Ishikawa (cell line): Measurements from ENCODE around the gene RAB34.

Experiments used
- CEBPB ChIP-seq: IDR thresholded peaks from 2 replicates; pipeline ENCODE4 v1.6.1; 2012
- CREB1 ChIP-seq: IDR thresholded peaks from 2 replicates; pipeline ENCODE4 v1.6.1; 2012; ENCODE audit warnings: low read depth
- EGR1 ChIP-seq: IDR thresholded peaks from 2 replicates; pipeline ENCODE4 v1.6.1; 2012
- EP300 ChIP-seq: IDR thresholded peaks from 2 replicates; pipeline ENCODE4 v1.6.1; 2012; ENCODE audit warnings: borderline replicate concordance
- FOXM1 ChIP-seq: IDR thresholded peaks from 2 replicates; pipeline ENCODE4 v1.6.1; 2012; ENCODE audit warnings: low read depth, borderline replicate concordance
- MAX ChIP-seq: IDR thresholded peaks from 2 replicates; pipeline ENCODE4 v1.6.1; 2012
- NFIC ChIP-seq: IDR thresholded peaks from 2 replicates; pipeline ENCODE4 v1.6.1; 2012
- RAD21 ChIP-seq: IDR thresholded peaks from 2 replicates; pipeline ENCODE4 v1.6.1; 2012; ENCODE audit warnings: low read depth
- REST ChIP-seq: IDR thresholded peaks from 2 replicates; pipeline ENCODE4 v1.6.1; 2012; ENCODE audit warnings: low read depth, mild to moderate bottlenecking
- TAF1 ChIP-seq: IDR thresholded peaks from 2 replicates; pipeline ENCODE4 v1.6.1; 2012; ENCODE audit warnings: low read depth, mild to moderate bottlenecking
- TCF12 ChIP-seq: IDR thresholded peaks from 2 replicates; pipeline ENCODE4 v1.6.1; 2012; ENCODE audit warnings: low read depth
- TEAD4 ChIP-seq: IDR thresholded peaks from 2 replicates; pipeline ENCODE4 v1.6.1; 2012
- USF1 ChIP-seq: IDR thresholded peaks from 2 replicates; pipeline ENCODE4 v1.6.1; 2012
- YY1 ChIP-seq: IDR thresholded peaks from 2 replicates; pipeline ENCODE4 v1.6.1; 2012; ENCODE audit warnings: low read depth
- ZBTB7A ChIP-seq: IDR thresholded peaks from 2 replicates; pipeline ENCODE4 v1.6.1; 2012; ENCODE audit warnings: low read depth

Gene RAB34

GRCh38 chr17:28716740-28717577 lies 709 bp downstream of the RAB34 start:
- TF ChIP-seq USF1 (no peak), FOXM1 (no peak), EGR1 (peak; percentile 51; the same call in 1 of the 2 replicates), MAX (0 out of 2 replicates have a peak, but pooled peaks have one; percentile 15), REST (0 out of 2 replicates have a peak, but pooled peaks have one; percentile 32), CEBPB (no peak), NFIC (no peak), TAF1 (0 out of 2 replicates have a peak, but pooled peaks have one; percentile 27), TCF12 (no peak), ZBTB7A (no peak)

GRCh38 chr17:28715217-28715616 lies 2.5 kb downstream of the RAB34 start:
- TF ChIP-seq EGR1 (no peak), EP300 (no peak), USF1 (no peak), REST (no peak), ZBTB7A (no peak), TEAD4 (no peak), FOXM1 (no peak), CREB1 (no peak), NFIC (no peak), RAD21 (no peak), MAX (no peak), CEBPB (no peak), TCF12 (no peak), YY1 (no peak), TAF1 (no peak)

GRCh38 chr17:28714281-28714680 lies 3.4 kb downstream of the RAB34 start:
- no peak for TF ChIP-seq EP300
- no peak for TF ChIP-seq FOXM1

- no peak for TF ChIP-seq EGR1
- TF ChIP-seq CEBPB = no peak
- TF ChIP-seq ZBTB7A = no peak
- TF ChIP-seq RAD21 = no peak
- no peak for TF ChIP-seq EP300
- no peak for TF ChIP-seq REST
- TF ChIP-seq TAF1 = no peak
- no peak for TF ChIP-seq USF1
- TF ChIP-seq MAX = no peak
- no peak for TF ChIP-seq TEAD4
- TF ChIP-seq FOXM1 = no peak
- no peak for TF ChIP-seq TCF12
- TF ChIP-seq CREB1 = no peak
- TF ChIP-seq YY1 = no peak
- TF ChIP-seq NFIC = no peak
Observed at GRCh38 chr17:28712705-28713415, 4.8 kb downstream of the RAB34 start.
